K562 (cell line): Measurements from ENCODE around the gene TIGIT.

ENCODE experiments used
- BRF1 ChIP-seq: IDR thresholded peaks from 3 replicates; pipeline ENCODE4 v1.6.1; 2011; ENCODE audit warnings: borderline replicate concordance, mild to moderate bottlenecking; ENCODE audit not compliant: insufficient read length; ENCODE audit errors: extremely low read depth
- CAMTA2 ChIP-seq: fragments of 250-450 bp; sonication (Bioruptor Pico); conservative IDR thresholded peaks from 2 replicates; pipeline ENCODE4 v1.5.1; 2022
- EZH2 ChIP-seq: IDR thresholded peaks from 2 replicates; pipeline ENCODE4 v1.6.1; 2012; ENCODE audit warnings: low read depth, mild to moderate bottlenecking, inconsistent platforms, low read length, borderline replicate concordance
- MTF1 ChIP-seq: fragments of 250-450 bp; sonication (Bioruptor Pico); IDR thresholded peaks from 2 replicates; pipeline ENCODE4 v1.9.0; 2021; ENCODE audit warnings: moderate library complexity, mild to moderate bottlenecking, inconsistent platforms, borderline replicate concordance
- ZFX ChIP-seq: sonication (generic); formaldehyde crosslinking; IDR thresholded peaks from 2 replicates; pipeline ENCODE4 v1.8.0; 2022; ENCODE audit warnings: mild to moderate bottlenecking, missing genetic modification reagents, moderate library complexity

DNA sequence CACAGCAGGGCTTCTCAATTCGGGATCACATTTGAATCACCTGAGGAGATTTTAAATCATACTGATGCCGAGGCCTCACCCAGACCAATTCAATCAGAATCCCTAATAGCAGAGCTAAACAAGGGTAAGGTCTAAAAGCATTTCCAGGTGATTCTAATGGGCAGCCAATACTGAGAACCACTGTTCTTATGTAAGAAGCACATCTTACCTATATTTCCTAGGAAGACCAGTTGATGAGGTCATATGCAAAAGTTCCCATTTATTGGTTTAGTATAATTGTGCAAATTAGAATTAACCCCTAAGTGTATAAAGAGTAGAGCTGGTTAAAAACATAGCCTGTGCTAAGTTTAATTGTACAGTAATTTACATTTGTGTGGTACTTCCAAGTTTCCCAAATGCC lies 2.1 kb downstream of the TIGIT start:
- TF ChIP-seq MTF1 (no peak), EZH2 (no peak), BRF1 (no peak), ZFX (CRISPR knock-in tag) (no peak), CAMTA2 (CRISPR knock-in tag) (no peak)
